GM20431 (cell line): ENCODE measurements around the gene BCAM.
"Not testable (repeated sequence)": the region's sequence is repeated elsewhere in the genome, so short reads cannot be mapped to it uniquely, and the experiment has no call there.

Source experiments
- in situ Hi-C: fragments of 300-500 bp; cut with MseI, MboI; formaldehyde crosslinking; loops from one replicate; pipeline ENCODE4 v1.15.0; 2020; ENCODE audit warnings: low sequenced_read_pairs; ENCODE audit not compliant: unreplicated experiment

BCAM gene

DNA sequence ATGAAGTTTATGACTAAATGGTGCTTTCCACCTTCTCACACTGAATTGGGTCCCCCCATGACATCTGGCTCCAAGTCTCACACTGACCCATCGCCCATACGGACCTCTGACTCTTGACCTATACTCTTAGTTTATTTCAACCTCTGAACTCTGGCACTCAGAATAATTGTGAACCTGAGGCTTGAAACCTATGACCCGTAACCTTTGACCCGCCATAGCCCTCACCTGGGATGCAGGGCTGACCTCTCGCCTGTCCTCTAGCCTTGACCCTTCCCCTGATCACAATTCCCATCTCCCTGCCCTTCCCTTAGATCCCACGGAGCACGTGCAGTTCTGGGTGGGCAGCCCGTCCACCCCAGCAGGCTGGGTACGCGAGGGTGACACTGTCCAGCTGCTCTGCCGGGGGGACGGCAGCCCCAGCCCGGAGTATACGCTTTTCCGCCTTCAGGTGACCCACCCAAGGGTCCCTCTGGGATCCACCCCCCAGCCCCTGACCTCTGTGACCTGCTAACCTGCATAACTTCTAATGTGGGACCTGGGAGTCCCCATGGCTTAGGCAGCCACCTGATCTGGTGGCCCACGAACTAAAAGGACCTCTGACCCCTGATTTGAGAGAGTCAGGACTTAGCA is 5.1 kb downstream of the BCAM start:
- in situ Hi-C loops, result no loop called here

DNA sequence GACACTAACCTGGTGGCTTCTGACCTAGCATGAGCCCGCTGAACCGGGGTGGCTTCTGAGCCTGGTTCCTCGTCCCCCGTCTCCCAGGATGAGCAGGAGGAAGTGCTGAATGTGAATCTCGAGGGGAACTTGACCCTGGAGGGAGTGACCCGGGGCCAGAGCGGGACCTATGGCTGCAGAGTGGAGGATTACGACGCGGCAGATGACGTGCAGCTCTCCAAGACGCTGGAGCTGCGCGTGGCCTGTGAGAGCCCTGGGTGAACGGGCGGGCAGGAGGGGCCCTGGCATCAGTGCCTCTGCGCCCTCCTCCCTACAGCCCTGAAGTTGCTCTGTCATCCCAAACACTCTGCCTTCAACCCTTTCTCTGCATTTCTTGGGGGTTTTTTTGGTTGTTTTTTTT is 5.6 kb downstream of the BCAM start:
- in situ Hi-C loops, result no loop called here

DNA sequence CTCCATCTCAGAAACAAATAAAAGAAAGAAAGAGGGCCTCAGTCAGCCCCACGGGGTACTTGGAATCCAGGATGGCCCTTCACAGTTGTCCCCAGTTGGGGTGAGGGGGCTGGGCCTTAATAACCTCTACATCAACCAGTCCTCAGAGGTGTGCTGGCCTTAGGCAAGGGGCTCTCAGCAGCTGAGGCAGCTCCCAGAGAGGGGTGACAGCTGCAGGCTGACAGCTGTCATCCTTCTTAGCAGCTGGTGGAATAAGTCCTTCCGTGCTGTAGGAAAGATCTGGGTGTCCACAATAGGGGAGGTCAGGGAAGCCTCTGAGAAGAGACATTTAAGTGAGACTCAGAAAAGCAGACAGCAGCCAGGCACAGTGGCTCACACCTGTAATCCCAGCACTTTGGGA is 7.4 kb downstream of the BCAM start:
- in situ Hi-C loops, result no loop called here

DNA sequence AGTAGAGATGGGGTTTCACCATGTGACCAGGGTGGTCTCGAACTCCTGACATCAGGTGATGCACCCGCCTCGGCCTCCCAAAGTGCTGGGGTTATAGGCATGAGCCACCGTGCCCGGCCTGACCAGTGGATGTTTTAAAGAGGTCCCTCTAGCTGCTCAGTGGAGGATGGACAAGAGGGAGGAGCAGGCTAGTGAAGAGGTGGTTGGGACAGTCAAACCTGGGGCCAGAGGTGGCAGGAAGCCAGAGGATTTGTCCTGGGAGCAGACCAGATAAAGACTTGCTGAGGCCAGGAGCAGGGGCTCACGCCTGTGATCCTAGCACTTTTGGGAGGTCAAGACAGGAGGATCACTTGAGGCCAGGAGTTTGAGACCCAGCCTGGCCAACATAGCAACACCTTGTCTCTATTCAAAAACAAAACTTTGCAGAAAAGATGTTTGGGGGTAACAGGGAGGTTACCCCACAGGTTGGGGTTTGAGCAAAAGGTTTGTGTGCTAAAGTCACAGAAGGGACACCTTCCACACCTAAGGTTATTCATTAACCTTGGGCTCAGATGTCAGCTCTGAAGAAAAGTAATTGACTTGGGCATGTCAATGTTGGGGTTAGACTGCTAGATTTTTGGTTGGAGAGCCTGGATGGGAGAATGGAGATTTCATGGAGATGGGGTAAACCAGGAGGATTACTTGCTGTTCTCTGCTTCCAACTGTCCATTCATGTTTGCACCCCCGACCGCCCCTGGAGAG is 9.0 kb downstream of the BCAM start:
- in situ Hi-C loops, result no loop called here

DNA sequence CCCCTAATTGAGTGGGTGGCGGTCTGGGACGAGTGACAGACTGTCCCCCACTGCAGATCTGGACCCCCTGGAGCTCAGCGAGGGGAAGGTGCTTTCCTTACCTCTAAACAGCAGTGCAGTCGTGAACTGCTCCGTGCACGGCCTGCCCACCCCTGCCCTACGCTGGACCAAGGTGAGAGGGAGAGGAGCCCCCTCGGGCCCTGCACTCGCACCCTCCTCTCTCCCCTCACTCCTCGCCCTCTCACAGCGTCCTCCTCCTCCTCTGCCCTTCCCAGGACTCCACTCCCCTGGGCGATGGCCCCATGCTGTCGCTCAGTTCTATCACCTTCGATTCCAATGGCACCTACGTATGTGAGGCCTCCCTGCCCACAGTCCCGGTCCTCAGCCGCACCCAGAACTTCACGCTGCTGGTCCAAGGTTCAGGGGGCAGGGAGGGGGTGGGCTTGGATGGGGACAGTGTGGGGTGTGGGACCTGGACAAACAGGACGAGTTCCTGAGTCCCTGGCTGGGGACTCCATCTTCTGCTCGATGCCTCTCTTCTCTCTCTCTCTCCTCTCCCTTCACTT is 9.6 kb downstream of the BCAM start:
- in situ Hi-C loops, result no loop called here

DNA sequence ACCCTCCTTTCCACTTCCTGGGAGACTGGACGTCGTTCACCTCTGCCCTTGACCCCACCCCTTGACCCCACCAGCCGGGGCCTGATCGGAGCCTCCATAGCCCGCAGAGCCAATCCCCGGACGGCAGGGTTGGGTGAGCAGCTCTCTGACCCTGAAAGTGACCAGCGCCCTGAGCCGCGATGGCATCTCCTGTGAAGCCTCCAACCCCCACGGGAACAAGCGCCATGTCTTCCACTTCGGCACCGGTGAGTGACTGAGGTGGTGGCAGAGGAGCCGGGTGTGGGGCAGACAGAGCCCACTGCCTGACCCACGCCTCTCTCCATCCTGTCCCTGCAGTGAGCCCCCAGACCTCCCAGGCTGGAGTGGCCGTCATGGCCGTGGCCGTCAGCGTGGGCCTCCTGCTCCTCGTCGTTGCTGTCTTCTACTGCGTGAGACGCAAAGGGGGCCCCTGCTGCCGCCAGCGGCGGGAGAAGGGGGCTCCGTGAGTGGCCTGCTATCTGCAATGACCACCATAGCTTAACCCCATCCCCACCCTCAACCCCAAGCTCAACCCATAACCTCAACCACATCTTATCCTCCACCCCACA is 10.4 kb downstream of the BCAM start:
- in situ Hi-C loops, result no loop called here

DNA sequence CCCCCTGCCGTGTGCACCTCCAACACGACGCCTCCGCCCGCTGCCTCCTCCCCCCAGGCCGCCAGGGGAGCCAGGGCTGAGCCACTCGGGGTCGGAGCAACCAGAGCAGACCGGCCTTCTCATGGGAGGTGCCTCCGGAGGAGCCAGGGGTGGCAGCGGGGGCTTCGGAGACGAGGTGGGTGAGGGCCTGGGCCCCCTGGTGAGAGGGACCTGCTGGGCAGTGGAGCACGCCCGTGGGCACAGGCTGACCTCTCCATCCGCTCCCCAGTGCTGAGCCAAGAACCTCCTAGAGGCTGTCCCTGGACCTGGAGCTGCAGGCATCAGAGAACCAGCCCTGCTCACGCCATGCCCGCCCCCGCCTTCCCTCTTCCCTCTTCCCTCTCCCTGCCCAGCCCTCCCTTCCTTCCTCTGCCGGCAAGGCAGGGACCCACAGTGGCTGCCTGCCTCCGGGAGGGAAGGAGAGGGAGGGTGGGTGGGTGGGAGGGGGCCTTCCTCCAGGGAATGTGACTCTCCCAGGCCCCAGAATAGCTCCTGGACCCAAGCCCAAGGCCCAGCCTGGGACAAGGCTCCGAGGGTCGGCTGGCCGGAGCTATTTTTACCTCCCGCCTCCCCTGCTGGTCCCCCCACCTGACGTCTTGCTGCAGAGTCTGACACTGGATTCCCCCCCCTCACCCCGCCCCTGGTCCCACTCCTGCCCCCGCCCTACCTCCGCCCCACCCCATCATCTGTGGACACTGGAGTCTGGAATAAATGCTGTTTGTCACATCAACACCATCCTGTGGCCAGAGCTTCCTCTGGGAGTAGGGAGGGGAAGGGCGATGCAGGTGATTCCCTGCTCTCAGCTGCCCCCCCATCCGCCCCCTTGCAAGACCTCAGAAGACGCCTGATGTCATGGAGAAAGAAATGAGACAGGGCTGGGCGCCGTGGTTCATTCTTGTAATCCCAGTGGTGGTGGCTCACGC is 12.0 kb downstream of the BCAM start:
- in situ Hi-C loops, result no loop called here

DNA sequence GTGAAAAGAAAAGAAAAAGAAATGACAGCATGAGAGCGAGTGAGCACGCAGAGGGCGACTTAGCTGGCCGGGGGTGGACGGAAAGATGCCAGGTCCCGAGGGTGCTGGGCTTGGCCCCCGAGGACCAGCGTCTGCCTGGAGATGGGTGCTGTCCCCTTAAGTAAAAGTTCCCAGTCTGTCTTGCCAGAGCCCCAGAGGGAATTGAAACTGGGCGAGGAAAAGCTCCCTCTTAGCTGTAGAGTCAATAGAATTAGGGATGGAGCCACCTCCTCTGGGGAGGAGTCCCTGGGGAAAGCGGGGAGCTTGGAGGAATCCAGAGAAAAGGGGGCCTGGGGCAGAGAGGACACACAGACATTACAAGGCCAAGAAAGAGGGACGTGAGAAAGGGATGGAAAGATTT is 13.3 kb downstream of the BCAM start:
- in situ Hi-C loops, result no loop called here

DNA sequence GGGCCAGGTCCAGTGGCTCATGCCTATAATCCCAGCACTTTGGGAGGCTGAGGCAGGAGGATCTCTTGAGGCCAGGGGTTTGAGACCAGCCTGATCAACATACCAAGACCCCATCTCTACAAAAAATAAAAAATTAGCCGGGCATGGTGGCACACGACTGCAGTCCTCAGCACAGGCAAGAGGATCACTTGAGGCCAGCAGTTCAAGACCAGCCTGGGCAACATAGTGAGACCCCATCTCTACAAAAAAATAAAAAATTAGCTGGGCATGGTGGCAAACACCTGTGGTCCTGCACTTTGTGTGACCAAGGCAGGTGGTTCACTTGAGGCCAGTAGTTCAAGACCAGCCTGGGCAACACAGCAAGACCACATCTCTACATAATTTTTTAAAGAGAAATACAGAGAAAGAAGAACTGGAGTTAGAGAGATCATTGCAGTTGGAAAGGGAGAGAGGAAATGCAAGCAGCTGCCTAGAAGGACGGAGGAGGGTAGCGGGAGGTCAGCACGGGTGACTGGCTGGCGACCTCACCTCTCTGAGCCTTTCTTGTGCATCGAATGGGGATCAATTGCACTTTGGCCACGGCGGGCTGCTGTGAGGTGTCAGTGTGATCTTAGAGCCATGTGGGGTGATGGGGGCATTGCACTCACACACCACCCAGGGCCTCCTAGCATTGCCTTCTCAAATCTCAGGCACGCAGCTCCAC is 13.9 kb downstream of the BCAM start:
- in situ Hi-C loops, result no loop called here

DNA sequence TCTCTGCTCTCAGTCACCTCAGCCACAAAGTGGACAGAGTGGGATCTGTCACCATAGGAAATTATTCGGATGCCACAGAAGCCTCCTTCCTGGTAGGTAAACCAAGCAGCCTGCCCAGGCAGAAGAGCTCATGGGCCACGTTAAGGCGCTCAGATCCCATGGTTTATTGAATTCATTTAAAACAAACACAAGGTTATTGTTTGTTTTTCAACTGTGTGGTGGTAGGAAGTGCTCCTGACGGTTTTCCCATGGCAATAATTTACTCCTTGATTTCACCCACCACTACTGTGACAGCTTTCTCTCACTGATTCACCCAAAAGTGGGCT is 14.4 kb downstream of the BCAM start:
- in situ Hi-C loops, result no loop called here

DNA sequence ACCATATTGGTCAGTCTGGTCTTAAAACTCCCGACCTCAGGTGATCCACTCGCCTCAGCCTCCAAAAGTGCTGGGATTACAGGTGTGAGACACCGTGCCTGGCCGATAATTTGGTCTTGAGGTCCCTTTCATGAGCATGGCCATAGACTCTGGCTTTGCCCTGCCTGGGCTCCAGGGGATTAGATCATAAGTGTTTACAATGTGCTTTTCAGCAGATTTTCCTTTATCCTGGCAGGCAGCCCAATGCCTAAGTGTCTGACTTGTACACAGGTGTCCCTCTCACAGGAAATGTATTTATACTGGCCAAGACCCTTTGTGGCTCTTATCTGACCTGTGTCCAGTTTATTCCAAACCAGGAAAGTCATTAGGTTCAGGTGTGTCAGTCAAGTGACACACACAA is 15.9 kb downstream of the BCAM start:
- in situ Hi-C loops, result no loop called here

DNA sequence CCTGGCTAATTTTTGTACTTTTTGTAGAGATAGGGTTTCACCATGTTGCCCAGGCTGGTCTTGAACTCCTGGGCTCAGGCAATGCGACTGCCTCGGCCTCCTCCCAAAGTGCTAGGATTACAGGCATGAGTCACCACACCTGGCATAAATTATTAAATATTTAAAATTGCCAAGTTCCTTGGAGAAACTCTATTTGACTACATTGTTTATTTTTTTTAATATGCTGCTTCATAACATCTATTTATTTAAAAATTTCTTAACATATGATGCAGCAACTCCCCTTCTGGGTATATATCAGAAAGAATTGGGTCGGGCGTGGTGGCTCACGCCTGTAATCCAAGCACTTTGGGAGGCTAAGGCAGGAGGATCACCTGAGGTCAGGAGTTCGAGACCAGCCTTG is 24.0 kb downstream of the BCAM start:
- in situ Hi-C loops, result not testable (repeated sequence)

DNA sequence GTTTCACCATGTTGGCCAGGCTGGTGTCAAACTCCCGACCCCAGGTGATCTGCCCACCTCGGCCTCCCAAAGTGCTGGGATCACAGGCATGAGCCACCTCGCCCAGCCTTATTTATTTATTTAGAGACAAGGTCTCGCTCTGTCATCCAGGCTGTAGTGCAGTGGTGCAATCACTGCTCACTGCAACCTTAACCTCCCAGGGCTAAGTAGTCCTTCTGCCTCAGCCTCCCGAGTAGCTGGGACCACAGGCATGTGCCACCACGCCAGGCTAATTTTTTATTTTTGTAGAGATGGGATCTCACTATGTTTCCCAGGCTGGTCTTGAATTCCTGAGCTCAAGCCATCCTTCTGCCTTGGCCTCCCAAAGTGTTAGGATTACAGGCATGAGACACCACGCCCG is 25.5 kb downstream of the BCAM start:
- in situ Hi-C loops, result not testable (repeated sequence)

DNA sequence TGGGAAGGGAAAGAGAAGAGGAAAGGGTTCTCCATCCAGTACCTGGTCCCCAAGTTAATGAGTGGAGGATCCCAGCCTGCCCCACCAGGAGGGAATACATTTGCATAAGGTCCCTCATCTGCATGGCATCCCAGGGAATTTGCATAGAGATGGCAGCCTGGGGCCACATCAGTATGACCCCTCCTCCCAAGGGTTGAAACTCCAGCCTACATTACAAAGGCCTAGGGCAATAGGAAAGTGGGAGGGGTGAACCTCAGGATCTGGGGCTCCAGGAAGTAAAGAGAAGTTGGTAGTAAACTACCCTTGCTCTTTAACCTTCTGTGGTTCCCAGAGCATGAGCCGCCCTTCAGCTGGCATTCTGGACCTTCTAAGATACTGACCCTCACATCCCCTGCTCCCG is 30.4 kb downstream of the BCAM start:
- in situ Hi-C loops, result no loop called here

DNA sequence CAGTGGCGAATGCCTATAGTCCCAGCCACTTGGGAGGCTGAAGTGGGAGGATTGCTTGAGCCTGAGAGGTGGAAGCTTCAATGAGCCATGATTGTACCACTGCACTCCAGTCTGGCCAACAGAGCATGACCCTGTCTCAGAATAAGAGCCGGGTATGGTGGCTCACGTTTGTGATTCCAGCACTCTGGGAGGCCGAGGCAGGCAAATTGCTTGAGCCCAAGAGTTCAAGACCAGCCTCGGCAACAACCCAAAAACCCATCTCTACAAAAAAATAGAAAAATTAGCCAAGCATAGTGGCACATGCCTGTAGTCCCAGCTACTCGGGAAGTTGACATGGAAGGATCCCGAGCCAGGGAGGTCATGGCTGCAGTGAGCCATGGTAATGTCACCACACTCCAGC is 31.9 kb downstream of the BCAM start:
- in situ Hi-C loops, result no loop called here

DNA sequence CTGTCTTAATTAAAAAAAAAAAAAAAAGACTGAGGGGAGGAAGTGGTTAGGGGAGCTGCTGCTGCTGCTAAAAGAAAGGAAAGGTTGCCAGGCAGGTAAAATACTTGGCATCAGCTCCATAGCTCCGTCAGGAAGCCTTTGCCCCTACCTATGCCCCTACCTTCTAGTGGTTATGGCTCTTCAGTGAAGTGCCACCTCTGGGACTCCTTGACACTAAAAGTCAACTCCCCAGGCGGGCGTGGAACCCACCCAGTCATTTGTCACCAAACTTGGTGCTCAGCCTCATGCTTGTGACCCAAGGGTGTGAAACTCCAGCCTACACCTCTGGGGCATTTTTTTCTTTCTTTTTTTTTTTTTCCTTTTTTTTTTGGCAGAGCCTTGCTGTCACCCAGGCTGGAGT is 32.3 kb downstream of the BCAM start:
- in situ Hi-C loops, result no loop called here

DNA sequence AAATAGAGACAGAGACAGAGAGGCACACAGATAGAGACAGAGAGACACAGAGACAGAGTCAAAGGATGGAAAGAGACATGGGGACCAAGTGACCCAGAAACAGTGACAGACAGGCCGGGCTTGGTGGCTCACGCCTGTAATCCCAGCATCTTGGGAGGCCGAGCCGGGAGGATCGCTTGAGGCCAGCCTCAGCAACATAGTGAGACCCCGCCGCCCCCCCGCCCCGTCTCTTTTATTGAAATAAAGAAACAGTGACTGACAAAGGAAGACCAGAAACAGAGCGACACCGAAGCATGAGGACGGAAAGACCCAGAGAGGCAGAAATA is 36.3 kb downstream of the BCAM start:
- in situ Hi-C loops, result no loop called here

DNA sequence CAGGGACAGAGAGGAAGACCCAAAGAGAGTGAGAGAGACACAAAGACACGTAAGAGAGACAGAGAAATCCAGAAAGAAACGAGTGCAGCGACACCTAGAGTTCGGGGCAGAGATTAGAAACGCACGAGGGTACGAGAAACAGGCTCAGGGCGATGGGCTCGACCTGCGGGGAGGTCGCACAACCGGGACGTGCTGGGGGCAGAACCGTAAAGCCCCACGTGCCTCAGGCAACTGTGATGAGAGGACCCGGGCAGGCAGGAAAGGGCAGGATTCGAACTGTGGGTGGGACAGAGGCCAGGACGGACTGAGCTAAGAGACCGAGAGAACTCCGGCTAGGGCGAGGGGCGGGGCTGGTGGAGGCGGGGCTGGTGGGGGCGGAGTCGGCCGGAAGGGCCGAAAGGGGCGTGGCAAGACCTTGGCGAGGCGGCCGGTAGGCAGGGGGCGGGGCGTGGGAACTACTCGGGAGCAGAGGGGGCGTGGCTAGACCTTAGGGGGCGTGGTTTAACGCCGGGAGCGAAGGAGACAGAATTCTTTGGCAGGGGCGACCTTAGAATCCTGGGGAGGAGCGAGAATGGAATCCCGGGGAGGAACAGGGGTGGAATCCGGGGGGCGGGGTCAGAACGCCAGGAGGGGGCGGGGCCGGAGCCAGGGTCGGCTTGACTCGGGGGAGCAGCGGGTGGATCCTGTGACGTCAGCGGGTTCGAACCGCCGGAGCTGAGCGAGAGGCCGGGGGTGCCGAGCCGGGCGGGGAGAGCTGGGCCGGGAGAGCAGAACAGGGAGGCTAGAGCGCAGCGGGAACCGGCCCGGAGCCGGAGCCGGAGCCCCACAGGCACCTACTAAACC is 36.9 kb downstream of the BCAM start, which contains the start of gene NECTIN2:
Gene NECTIN2, plus strand, starts transcription at position 686 of the 843 bp plus-strand sequence. CDS start 229 bp downstream, outside the sequence.
- in situ Hi-C loops, result no loop called here
